HepG2 (cell line): ENCODE data around the gene PPP2R5C. TPM values are rescaled to one million over a fixed set of nuclear protein-coding genes. Genes with fewer than 3 reads are reported as not detected.

Experiments
- BRD4 ChIP-seq: sonication (generic); formaldehyde crosslinking; IDR thresholded peaks from 2 replicates; pipeline ENCODE4 v1.4.0; 2020; ENCODE audit warnings: missing genetic modification reagents
- FOXK1 ChIP-seq: sonication (generic); formaldehyde crosslinking; IDR thresholded peaks from 2 replicates; pipeline ENCODE4 v1.4.0; 2020; ENCODE audit warnings: low read depth, missing genetic modification reagents, borderline replicate concordance
- HOXA7 ChIP-seq: sonication (generic); formaldehyde crosslinking; IDR thresholded peaks from 2 replicates; pipeline ENCODE4 v1.8.1; 2022; ENCODE audit warnings: mild to moderate bottlenecking, missing genetic modification reagents, moderate library complexity
- JARID2 ChIP-seq: sonication (generic); formaldehyde crosslinking; IDR thresholded peaks from 2 replicates; pipeline ENCODE4 v1.8.1; 2023; ENCODE audit warnings: missing genetic modification reagents, inconsistent platforms; ENCODE audit not compliant: insufficient replicate concordance
- MLLT10 ChIP-seq: sonication (generic); formaldehyde crosslinking; IDR thresholded peaks from 2 replicates; pipeline ENCODE4 v1.4.0; 2020; ENCODE audit warnings: missing genetic modification reagents
- NONO ChIP-seq, 2 experiments: fragments of 450-650 bp in 1 of 2; sonication (generic) in 1 of 2; formaldehyde crosslinking in 1 of 2; IDR thresholded peaks in 1 of 2; conservative IDR thresholded peaks in 1 of 2; 2 replicates each; pipeline versions ENCODE4 v1.6.1 to v1.8.0; 2017 to 2022; ENCODE audit warnings: mild to moderate bottlenecking in 1 of 2, missing genetic modification reagents in 1 of 2, moderate library complexity in 1 of 2
- NR2F2 ChIP-seq: IDR thresholded peaks from 2 replicates; pipeline ENCODE4 v1.6.1; 2012; ENCODE audit warnings: low read depth, inconsistent platforms, borderline replicate concordance
- PRPF4 ChIP-seq: fragments of 200-400 bp; formaldehyde crosslinking; IDR thresholded peaks from 2 replicates; pipeline ENCODE4 v1.6.1; 2016; ENCODE audit warnings: low read length, low read depth; ENCODE audit not compliant: poor library complexity, severe bottlenecking
- SATB2 ChIP-seq: sonication (generic); formaldehyde crosslinking; IDR thresholded peaks from 2 replicates; pipeline ENCODE4 v1.5.0; 2020; ENCODE audit warnings: missing genetic modification reagents
- SMYD3 ChIP-seq: sonication (generic); formaldehyde crosslinking; IDR thresholded peaks from 2 replicates; pipeline ENCODE4 v1.8.1; 2023; ENCODE audit warnings: mild to moderate bottlenecking, missing genetic modification reagents
- THAP11 ChIP-seq: IDR thresholded peaks from 2 replicates; pipeline ENCODE4 v1.6.1; 2016; ENCODE audit warnings: missing biosample characterization, missing genetic modification reagents
- TP53 ChIP-seq: sonication (generic); formaldehyde crosslinking; conservative IDR thresholded peaks from 2 replicates; pipeline ENCODE4 v1.4.0; 2020; ENCODE audit warnings: missing genetic modification reagents
- ZKSCAN5 ChIP-seq: sonication (generic); formaldehyde crosslinking; IDR thresholded peaks from 2 replicates; pipeline ENCODE4 v1.5.1; 2020; ENCODE audit warnings: mild to moderate bottlenecking, missing genetic modification reagents
- ZNF24 ChIP-seq: fragments of 450-650 bp; IDR thresholded peaks from 2 replicates; pipeline ENCODE4 v1.6.1; 2017; ENCODE audit warnings: antibody characterized with exemption, mild to moderate bottlenecking
- ZNF263 ChIP-seq: sonication (generic); formaldehyde crosslinking; IDR thresholded peaks from 2 replicates; pipeline ENCODE4 v1.4.0; 2020; ENCODE audit warnings: missing genetic modification reagents
- ZNF549 ChIP-seq: sonication (generic); formaldehyde crosslinking; IDR thresholded peaks from 2 replicates; pipeline ENCODE4 v1.5.0; 2020; ENCODE audit warnings: missing genetic modification reagents
- ZNF839 ChIP-seq: sonication (generic); formaldehyde crosslinking; IDR thresholded peaks from 2 replicates; pipeline ENCODE4 v1.4.0; 2020; ENCODE audit warnings: missing genetic modification reagents, mild to moderate bottlenecking, borderline replicate concordance
- ZSCAN22 ChIP-seq: sonication (generic); formaldehyde crosslinking; IDR thresholded peaks from 2 replicates; pipeline ENCODE4 v1.4.0; 2020; ENCODE audit warnings: mild to moderate bottlenecking, missing genetic modification reagents
- polyA plus RNA-seq, 8 experiments: library from polyadenylated mRNA; depleted of rRNA in 3 of 8; stranded (reverse) in 7 of 8; unstranded in 1 of 8; fragments of >200 nt; fragmentation: Illumina TruSeq in 4 of 8; extraction: Trizol in 4 of 8; gene quantifications; 2 replicates each; pipeline versions ENCODE4 v1.2.1 to v1.2.3, GENCODE V29; 2011 to 2016; ENCODE audit warnings: low read depth in 4 of 8, missing spikeins in 1 of 8, mixed read lengths in 1 of 8; ENCODE audit not compliant: insufficient read depth in 1 of 8
- total RNA-seq, 5 experiments: library from RNA; depleted of rRNA; stranded (reverse); fragments of >200 nt; fragmentation: Illumina TruSeq; extraction: Trizol; gene quantifications; 2 replicates each; pipeline ENCODE4 v1.2.3, GENCODE V29; 2016; ENCODE audit warnings: low read depth in 1 of 5
- TF ChIP-seq, protein P1 (sequence below): sonication (generic); formaldehyde crosslinking; IDR thresholded peaks from 2 replicates; pipeline ENCODE4 v1.4.0; 2020; ENCODE audit warnings: missing genetic modification reagents; ENCODE audit errors: not compliant biosample characterization
- TF ChIP-seq, protein P2 (sequence below): sonication (generic); formaldehyde crosslinking; IDR thresholded peaks from 2 replicates; pipeline ENCODE4 v1.4.0; 2020; ENCODE audit warnings: mild to moderate bottlenecking, missing genetic modification reagents, borderline replicate concordance
- TF ChIP-seq, protein P3 (sequence below): sonication (generic); formaldehyde crosslinking; IDR thresholded peaks from 2 replicates; pipeline ENCODE4 v1.5.0; 2020; ENCODE audit warnings: mild to moderate bottlenecking, missing genetic modification reagents, moderate library complexity

PPP2R5C gene
- total and polyA plus RNA-seq, 2 of the 13 experiments (the other 11 are each of a cell fraction or from before 2014, with no cell fraction given), result 74.3 to 78.5 TPM

DNA sequence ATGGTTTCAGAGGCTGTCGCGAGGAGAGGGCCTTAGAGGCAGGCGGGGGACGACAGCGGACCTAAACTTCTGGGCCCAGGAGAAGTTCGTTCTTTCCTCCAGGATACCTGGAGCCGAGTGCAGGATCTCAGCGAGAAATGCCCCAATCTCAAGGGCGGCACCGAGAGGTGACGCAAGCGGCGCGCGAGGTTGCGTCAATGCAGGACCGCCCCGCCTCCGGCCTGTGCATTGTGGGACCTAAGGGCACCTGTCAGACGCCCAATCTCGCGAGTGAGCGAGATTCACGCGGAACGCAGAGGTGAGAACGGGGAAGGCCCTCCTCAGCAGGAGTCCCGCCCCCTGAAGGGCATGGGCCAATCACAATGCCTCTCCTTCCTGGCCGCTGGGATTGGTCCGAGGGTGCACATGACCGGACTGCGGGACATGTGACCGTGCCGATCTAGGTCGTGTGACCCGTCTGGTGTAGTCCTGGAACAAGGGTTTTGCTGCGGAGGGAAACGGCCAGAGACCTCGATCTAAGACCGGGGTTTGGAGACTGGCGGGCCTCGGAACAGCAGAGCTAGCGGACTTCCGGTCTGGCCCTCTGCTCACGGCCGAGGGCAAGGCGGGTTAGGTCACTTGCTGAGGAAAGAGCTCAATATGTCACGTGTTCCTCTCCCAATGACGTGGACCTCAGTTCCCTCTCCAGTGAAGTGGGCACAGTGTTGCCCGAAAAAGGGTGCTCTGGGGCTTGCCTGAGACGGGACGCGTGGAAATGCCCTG is 186.6 kb downstream of the PPP2R5C start (continued):
- peak; percentile 49; the same call in 1 of the 2 replicates for TF ChIP-seq FOXK1 (CRISPR knock-in tag)
- no peak for TF ChIP-seq ZNF263
- TF ChIP-seq MLLT10 (CRISPR knock-in tag), result no peak
- TF ChIP-seq SMYD3 (CRISPR knock-in tag), result no peak; the same call in 1 of the 2 replicates
- no peak for TF ChIP-seq ZNF549
- no peak for TF ChIP-seq ZNF24
- TF ChIP-seq ZKSCAN5 (CRISPR knock-in tag), result 0 out of 2 replicates have a peak, but pooled peaks have one; percentile 12
- TF ChIP-seq, protein P1, sequence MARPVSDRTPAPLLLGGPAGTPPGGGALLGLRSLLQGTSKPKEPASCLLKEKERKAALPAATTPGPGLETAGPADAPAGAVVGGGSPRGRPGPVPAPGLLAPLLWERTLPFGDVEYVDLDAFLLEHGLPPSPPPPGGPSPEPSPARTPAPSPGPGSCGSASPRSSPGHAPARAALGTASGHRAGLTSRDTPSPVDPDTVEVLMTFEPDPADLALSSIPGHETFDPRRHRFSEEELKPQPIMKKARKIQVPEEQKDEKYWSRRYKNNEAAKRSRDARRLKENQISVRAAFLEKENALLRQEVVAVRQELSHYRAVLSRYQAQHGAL (CRISPR knock-in tag), result no peak
- peak; percentile 95 for TF ChIP-seq THAP11 (CRISPR knock-in tag)
- peak; percentile 77; the same call in 1 of the 2 replicates for TF ChIP-seq BRD4 (CRISPR knock-in tag)
- 0 out of 2 replicates have a peak, but pooled peaks have one; percentile 31 for TF ChIP-seq SATB2 (CRISPR knock-in tag)
- TF ChIP-seq HOXA7, result no peak
- TF ChIP-seq NR2F2, result no peak
- TF ChIP-seq JARID2 (CRISPR knock-in tag), result peak; percentile 43
- TF ChIP-seq ZNF839 (CRISPR knock-in tag), result 0 out of 2 replicates have a peak, but pooled peaks have one; percentile 86
- TF ChIP-seq, protein P2, sequence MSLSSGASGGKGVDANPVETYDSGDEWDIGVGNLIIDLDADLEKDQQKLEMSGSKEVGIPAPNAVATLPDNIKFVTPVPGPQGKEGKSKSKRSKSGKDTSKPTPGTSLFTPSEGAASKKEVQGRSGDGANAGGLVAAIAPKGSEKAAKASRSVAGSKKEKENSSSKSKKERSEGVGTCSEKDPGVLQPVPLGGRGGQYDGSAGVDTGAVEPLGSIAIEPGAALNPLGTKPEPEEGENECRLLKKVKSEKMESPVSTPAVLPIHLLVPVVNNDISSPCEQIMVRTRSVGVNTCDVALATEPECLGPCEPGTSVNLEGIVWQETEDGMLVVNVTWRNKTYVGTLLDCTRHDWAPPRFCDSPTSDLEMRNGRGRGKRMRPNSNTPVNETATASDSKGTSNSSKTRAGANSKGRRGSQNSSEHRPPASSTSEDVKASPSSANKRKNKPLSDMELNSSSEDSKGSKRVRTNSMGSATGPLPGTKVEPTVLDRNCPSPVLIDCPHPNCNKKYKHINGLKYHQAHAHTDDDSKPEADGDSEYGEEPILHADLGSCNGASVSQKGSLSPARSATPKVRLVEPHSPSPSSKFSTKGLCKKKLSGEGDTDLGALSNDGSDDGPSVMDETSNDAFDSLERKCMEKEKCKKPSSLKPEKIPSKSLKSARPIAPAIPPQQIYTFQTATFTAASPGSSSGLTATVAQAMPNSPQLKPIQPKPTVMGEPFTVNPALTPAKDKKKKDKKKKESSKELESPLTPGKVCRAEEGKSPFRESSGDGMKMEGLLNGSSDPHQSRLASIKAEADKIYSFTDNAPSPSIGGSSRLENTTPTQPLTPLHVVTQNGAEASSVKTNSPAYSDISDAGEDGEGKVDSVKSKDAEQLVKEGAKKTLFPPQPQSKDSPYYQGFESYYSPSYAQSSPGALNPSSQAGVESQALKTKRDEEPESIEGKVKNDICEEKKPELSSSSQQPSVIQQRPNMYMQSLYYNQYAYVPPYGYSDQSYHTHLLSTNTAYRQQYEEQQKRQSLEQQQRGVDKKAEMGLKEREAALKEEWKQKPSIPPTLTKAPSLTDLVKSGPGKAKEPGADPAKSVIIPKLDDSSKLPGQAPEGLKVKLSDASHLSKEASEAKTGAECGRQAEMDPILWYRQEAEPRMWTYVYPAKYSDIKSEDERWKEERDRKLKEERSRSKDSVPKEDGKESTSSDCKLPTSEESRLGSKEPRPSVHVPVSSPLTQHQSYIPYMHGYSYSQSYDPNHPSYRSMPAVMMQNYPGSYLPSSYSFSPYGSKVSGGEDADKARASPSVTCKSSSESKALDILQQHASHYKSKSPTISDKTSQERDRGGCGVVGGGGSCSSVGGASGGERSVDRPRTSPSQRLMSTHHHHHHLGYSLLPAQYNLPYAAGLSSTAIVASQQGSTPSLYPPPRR (CRISPR knock-in tag), result 0 out of 2 replicates have a peak, but pooled peaks have one; percentile 21
- TF ChIP-seq, protein P3, sequence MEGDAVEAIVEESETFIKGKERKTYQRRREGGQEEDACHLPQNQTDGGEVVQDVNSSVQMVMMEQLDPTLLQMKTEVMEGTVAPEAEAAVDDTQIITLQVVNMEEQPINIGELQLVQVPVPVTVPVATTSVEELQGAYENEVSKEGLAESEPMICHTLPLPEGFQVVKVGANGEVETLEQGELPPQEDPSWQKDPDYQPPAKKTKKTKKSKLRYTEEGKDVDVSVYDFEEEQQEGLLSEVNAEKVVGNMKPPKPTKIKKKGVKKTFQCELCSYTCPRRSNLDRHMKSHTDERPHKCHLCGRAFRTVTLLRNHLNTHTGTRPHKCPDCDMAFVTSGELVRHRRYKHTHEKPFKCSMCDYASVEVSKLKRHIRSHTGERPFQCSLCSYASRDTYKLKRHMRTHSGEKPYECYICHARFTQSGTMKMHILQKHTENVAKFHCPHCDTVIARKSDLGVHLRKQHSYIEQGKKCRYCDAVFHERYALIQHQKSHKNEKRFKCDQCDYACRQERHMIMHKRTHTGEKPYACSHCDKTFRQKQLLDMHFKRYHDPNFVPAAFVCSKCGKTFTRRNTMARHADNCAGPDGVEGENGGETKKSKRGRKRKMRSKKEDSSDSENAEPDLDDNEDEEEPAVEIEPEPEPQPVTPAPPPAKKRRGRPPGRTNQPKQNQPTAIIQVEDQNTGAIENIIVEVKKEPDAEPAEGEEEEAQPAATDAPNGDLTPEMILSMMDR (CRISPR knock-in tag), result 0 out of 2 replicates have a peak, but pooled peaks have one; percentile 2
- no peak for TF ChIP-seq PRPF4
- 0 out of 2 replicates have a peak, but pooled peaks have one; percentile 10 for TF ChIP-seq TP53 (CRISPR knock-in tag)
- TF ChIP-seq NONO (IDR thresholded peaks at IDR 0.05), result no peak
- TF ChIP-seq NONO (CRISPR knock-in tag; conservative IDR thresholded peaks at IDR 0.05), result peak; percentile 57; the same call in 1 of the 2 replicates
- TF ChIP-seq ZSCAN22 (CRISPR knock-in tag), result peak; percentile 20; the same call in 1 of the 2 replicates
